Stimulated activated naive CD8-positive, alpha-beta T cell treated with anti-CD3 and anti-CD28 coated beads, Interleukin-15, Interleukin-2, amounts not matched to agents 100 ng/mL and 50 ng/mL, for 24 hours (primary cell): ENCODE data around the gene ARHGAP18.

Experiments used
- H3K27ac Mint-ChIP-seq: one replicate; pipeline ENCODE4 v1.8.0; 2021; ENCODE audit warnings: mild to moderate bottlenecking, mixed read lengths
- H3K27me3 Mint-ChIP-seq: one replicate; pipeline ENCODE4 v1.8.0; 2021; ENCODE audit warnings: mixed read lengths
- H3K36me3 Mint-ChIP-seq: one replicate; pipeline ENCODE4 v1.8.0; 2021; ENCODE audit warnings: low read depth, mixed read lengths
- H3K4me1 Mint-ChIP-seq: one replicate; pipeline ENCODE4 v1.8.0; 2021; ENCODE audit warnings: low read depth, mixed read lengths
- H3K4me3 Mint-ChIP-seq: one replicate; pipeline ENCODE4 v1.8.0; 2021; ENCODE audit warnings: mild to moderate bottlenecking, mixed read lengths
- H3K9me3 Mint-ChIP-seq: one replicate; pipeline ENCODE4 v1.8.0; 2021; ENCODE audit warnings: mixed read lengths

The ARHGAP18 gene

GRCh38 chr6:129657483-129657882 lies 52.5 kb downstream of the ARHGAP18 start:
- Mint-ChIP-seq H3K4me1 (peaks cover 8% of the 10 kb centered on the region), H3K4me3 (no peak overlapping the region), H3K36me3 (no peaks in the 10 kb centered on the region), H3K27ac (no peak overlapping the region), H3K27me3 (no peaks in the 10 kb centered on the region), H3K9me3 (no peaks in the 10 kb centered on the region)

GRCh38 chr6:129655334-129655733 lies 54.6 kb downstream of the ARHGAP18 start:
- H3K4me3 Mint-ChIP-seq: no peak overlapping the region
- peaks cover 8% of the 10 kb centered on the region for H3K4me1 Mint-ChIP-seq
- H3K36me3 Mint-ChIP-seq: no peaks in the 10 kb centered on the region
- H3K27me3 Mint-ChIP-seq: no peaks in the 10 kb centered on the region
- H3K9me3 Mint-ChIP-seq: no peaks in the 10 kb centered on the region
- no peak overlapping the region for H3K27ac Mint-ChIP-seq

GRCh38 chr6:129653746-129654145 lies 56.2 kb downstream of the ARHGAP18 start:
- no peak overlapping the region for H3K27ac Mint-ChIP-seq

GRCh38 chr6:129653229-129653628 lies 56.7 kb downstream of the ARHGAP18 start:
- no peak overlapping the region for H3K27ac Mint-ChIP-seq
- H3K4me3 Mint-ChIP-seq: no peak overlapping the region
- H3K4me1 Mint-ChIP-seq: peaks cover 8% of the 10 kb centered on the region
- H3K9me3 Mint-ChIP-seq: no peaks in the 10 kb centered on the region
- H3K27me3 Mint-ChIP-seq: no peaks in the 10 kb centered on the region
- no peaks in the 10 kb centered on the region for H3K36me3 Mint-ChIP-seq

More at GRCh38 chr6:129653746-129654145, 56.2 kb downstream of the ARHGAP18 start:
- no peak overlapping the region for H3K4me3 Mint-ChIP-seq
- H3K36me3 Mint-ChIP-seq: no peaks in the 10 kb centered on the region
- H3K4me1 Mint-ChIP-seq: peaks cover 8% of the 10 kb centered on the region
- H3K9me3 Mint-ChIP-seq: no peaks in the 10 kb centered on the region
- H3K27me3 Mint-ChIP-seq: no peaks in the 10 kb centered on the region

GRCh38 chr6:129651291-129651691 lies 58.7 kb downstream of the ARHGAP18 start:
- Mint-ChIP-seq H3K27ac (no peak overlapping the region), H3K4me3 (no peak overlapping the region), H3K36me3 (no peaks in the 10 kb centered on the region), H3K27me3 (no peaks in the 10 kb centered on the region), H3K4me1 (peaks cover 8% of the 10 kb centered on the region), H3K9me3 (no peaks in the 10 kb centered on the region)

DNA sequence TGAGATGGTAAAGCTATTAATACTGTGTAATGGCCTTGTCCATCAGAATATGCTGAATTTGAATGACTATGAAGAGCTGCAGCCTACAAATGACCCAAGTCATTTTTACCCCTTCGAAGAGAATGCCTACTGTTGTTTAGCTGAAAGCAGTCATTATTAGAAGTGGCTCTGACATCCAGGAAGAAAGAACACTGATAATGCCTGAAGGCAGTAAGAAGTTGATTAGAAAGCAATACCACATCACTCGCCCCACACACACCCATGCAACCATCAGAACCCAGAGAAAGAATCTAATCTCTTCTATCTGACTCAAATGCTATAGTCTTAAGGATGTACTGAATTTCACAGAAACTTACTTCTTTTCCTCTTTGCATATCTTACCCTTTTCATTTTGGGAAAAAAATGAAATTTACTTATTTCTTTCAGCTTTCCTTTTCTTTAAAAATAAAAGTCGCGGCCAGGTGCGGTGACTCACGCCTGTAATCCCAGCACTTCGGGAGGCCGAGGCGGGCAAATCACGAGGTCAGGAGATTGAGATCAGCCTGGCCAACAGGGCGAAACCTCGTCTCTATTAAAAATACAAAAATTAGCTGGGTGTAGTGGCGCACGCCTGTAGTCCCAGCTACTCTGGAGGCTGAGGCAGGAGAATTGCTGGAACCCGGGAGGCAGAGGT lies 61.0 kb downstream of the ARHGAP18 start:
- no peaks in the 10 kb centered on the region for H3K9me3 Mint-ChIP-seq
- no peaks in the 10 kb centered on the region for H3K27me3 Mint-ChIP-seq
- no peak overlapping the region for H3K4me3 Mint-ChIP-seq
- H3K27ac Mint-ChIP-seq: no peak overlapping the region
- H3K36me3 Mint-ChIP-seq: no peaks in the 10 kb centered on the region
- no peaks in the 10 kb centered on the region for H3K4me1 Mint-ChIP-seq

- Mint-ChIP-seq H3K9me3 (no peaks in the 10 kb centered on the region), H3K27ac (no peak overlapping the region), H3K27me3 (no peaks in the 10 kb centered on the region), H3K4me1 (no peaks in the 10 kb centered on the region), H3K36me3 (no peaks in the 10 kb centered on the region), H3K4me3 (no peak overlapping the region)
Measured at GRCh38 chr6:129647044-129647443, 62.9 kb downstream of the ARHGAP18 start.

DNA sequence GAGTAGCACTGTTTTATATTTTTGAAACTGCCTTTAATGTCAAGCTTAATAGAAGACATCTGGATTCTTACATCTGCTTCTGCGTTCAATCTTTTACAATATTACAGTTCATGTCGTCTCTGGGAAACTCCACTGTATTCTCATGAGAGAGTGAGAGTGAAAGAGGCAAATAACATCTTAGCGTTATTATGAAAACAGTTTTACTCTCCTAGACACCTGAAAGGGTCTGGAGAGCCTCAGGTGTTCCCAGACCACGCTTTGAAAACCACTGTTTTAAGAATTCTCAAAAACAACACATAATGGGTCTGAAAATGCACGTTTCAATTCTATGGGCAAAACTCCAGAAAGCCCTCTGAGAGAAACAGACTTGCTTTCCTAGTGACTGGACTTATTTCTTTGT lies 63.3 kb downstream of the ARHGAP18 start:
- Mint-ChIP-seq H3K27me3 (no peaks in the 10 kb centered on the region), H3K27ac (no peak overlapping the region), H3K9me3 (no peaks in the 10 kb centered on the region), H3K36me3 (no peaks in the 10 kb centered on the region), H3K4me1 (no peaks in the 10 kb centered on the region), H3K4me3 (no peak overlapping the region)

GRCh38 chr6:129645830-129646579 lies 64.0 kb downstream of the ARHGAP18 start:
- no peak overlapping the region for H3K4me3 Mint-ChIP-seq
- no peak overlapping the region for H3K27ac Mint-ChIP-seq
- H3K9me3 Mint-ChIP-seq: no peaks in the 10 kb centered on the region
- no peaks in the 10 kb centered on the region for H3K27me3 Mint-ChIP-seq
- no peaks in the 10 kb centered on the region for H3K36me3 Mint-ChIP-seq
- no peaks in the 10 kb centered on the region for H3K4me1 Mint-ChIP-seq

DNA sequence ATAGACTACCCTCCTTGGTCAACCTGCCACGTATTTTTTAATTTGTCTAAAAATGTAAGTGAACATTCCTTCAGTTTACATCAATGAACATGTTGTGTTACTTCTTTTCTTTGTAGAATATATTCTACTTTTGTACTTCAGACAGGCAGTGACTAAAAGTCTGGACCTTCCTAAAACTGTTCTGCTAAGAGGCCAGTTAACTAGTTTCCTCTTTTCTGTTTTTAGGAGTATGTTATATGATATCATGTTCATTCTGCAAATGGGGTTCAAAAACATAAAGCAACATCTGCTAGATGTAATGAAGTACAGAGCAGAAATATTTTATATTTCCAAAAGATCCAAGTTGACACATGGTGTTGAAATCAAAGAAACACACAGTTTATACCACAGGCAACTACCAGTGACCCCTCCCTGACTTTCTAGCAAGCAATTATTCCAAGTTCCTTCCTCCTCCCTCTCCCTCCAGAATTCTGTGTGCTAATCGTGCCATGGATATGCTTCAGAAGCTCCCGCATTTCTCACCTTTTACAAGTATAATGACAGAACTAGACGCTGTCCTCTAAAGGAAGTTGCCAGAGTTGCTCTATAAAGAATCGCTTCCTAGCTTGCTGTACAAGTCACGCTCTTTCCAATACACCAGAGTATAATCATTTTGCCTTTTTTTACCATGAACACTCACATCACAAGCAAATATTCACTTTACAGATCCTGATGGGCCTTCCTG lies 64.7 kb downstream of the ARHGAP18 start:
- no peaks in the 10 kb centered on the region for H3K9me3 Mint-ChIP-seq
- H3K4me1 Mint-ChIP-seq: no peaks in the 10 kb centered on the region
- no peak overlapping the region for H3K27ac Mint-ChIP-seq
- no peaks in the 10 kb centered on the region for H3K27me3 Mint-ChIP-seq
- no peak overlapping the region for H3K4me3 Mint-ChIP-seq
- no peaks in the 10 kb centered on the region for H3K36me3 Mint-ChIP-seq

DNA sequence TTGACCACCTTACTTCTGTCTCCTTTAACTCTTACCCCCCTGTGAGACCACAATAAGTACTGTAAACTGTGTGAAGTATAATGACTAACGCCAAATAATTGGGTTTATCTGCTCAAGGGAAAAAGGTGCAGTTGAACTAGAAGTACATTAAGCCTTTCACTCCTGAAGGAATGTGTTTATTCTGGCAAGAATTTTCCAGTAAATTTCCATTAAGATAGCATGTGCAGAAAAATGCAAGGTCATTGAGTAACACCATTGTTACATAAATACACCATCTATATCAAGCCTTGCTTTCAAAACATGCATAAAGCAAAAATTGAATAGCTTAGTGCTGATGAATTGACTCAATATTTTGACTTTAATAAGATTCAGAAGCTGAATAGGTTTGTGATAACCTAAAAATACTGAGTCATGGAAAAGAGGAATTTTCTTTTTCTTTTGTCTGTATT lies 65.4 kb downstream of the ARHGAP18 start:
- H3K4me3 Mint-ChIP-seq: no peak overlapping the region
- no peak overlapping the region for H3K27ac Mint-ChIP-seq
- H3K9me3 Mint-ChIP-seq: no peaks in the 10 kb centered on the region
- H3K4me1 Mint-ChIP-seq: no peaks in the 10 kb centered on the region
- no peaks in the 10 kb centered on the region for H3K27me3 Mint-ChIP-seq
- no peaks in the 10 kb centered on the region for H3K36me3 Mint-ChIP-seq

DNA sequence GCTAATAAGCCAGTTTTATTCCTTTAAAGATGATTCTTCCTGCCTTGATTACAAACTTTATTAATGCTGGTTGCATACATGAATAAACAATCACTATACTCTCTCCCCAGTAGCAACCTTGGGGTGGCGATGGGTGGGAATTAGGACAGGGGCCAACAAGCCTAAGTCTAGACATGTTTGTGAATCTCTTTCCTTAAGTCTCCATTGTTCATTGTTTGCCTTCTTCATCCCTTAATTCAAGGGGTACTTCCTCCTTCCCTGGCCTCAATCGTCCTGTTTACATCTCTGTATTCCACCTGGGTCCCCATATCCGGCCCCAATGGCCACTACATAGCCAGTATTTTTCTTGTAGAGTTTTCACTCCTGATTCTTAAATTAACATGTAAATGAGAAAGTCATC lies 66.0 kb downstream of the ARHGAP18 start:
- Mint-ChIP-seq H3K27me3 (no peaks in the 10 kb centered on the region), H3K36me3 (no peaks in the 10 kb centered on the region), H3K4me1 (no peaks in the 10 kb centered on the region), H3K9me3 (no peaks in the 10 kb centered on the region), H3K4me3 (no peak overlapping the region), H3K27ac (no peak overlapping the region)

GRCh38 chr6:129643176-129643575 lies 66.8 kb downstream of the ARHGAP18 start:
- no peak overlapping the region for H3K4me3 Mint-ChIP-seq
- no peaks in the 10 kb centered on the region for H3K36me3 Mint-ChIP-seq
- H3K4me1 Mint-ChIP-seq: no peaks in the 10 kb centered on the region
- no peaks in the 10 kb centered on the region for H3K9me3 Mint-ChIP-seq
- H3K27me3 Mint-ChIP-seq: no peaks in the 10 kb centered on the region
- no peak overlapping the region for H3K27ac Mint-ChIP-seq

- no peaks in the 10 kb centered on the region for H3K27me3 Mint-ChIP-seq
- H3K36me3 Mint-ChIP-seq: no peaks in the 10 kb centered on the region
- no peak overlapping the region for H3K4me3 Mint-ChIP-seq
- H3K27ac Mint-ChIP-seq: no peak overlapping the region
- H3K9me3 Mint-ChIP-seq: no peaks in the 10 kb centered on the region
- no peaks in the 10 kb centered on the region for H3K4me1 Mint-ChIP-seq
Measured at GRCh38 chr6:129642322-129642721, 67.7 kb downstream of the ARHGAP18 start.

DNA sequence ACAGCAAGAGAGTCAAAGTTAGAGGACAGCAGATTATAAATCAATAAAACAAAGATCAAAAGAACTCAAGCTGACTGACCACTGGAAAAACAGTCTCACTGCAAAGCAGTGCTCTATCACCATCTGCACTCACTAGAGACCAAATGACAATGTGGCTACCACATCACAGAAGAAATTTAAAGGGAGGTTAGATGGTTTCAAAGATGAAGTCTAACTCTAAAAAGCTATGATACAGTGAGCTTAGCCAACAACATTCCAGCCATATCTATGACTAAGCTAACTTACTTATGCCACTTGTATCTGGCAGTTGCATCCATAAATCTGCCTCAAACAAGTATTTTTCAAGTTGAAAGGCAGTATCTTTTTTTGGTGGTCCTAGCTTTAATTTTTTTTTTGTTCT lies 68.6 kb downstream of the ARHGAP18 start:
- no peaks in the 10 kb centered on the region for H3K4me1 Mint-ChIP-seq
- no peaks in the 10 kb centered on the region for H3K36me3 Mint-ChIP-seq
- H3K27ac Mint-ChIP-seq: no peak overlapping the region
- H3K4me3 Mint-ChIP-seq: no peak overlapping the region
- no peaks in the 10 kb centered on the region for H3K9me3 Mint-ChIP-seq
- no peaks in the 10 kb centered on the region for H3K27me3 Mint-ChIP-seq
